GM12891 (cell line): ENCODE data around the gene SPATA6L.

Source experiments
- POLR2A ChIP-seq: IDR thresholded peaks from 2 replicates; pipeline ENCODE4 v1.6.1; 2011; ENCODE audit warnings: low read depth, low read length, control low read depth
- POLR2AphosphoS5 ChIP-seq: IDR thresholded peaks from 2 replicates; pipeline ENCODE4 v1.6.1; 2011; ENCODE audit warnings: low read depth, low read length, control low read depth
- TAF1 ChIP-seq: IDR thresholded peaks from 2 replicates; pipeline ENCODE4 v1.6.1; 2011; ENCODE audit warnings: low read depth, low read length, control low read depth

GRCh38 chr9:4622016-4622415 is 44.3 kb downstream of the SPATA6L start:
- no peak for TF ChIP-seq POLR2AphosphoS5
- TF ChIP-seq POLR2A = no peak
- no peak for TF ChIP-seq TAF1
